Lower lobe of right lung (tissue), 2 donors: ENCODE results near the gene RBM4B. TPM values are rescaled to one million over a fixed set of nuclear protein-coding genes. Genes with fewer than 3 reads are reported as not detected.

ENCODE experiments used
- ATAC-seq, 2 donors: fragments of 200-7000 bp; cut with Tn5 transposase; one replicate each; pipeline ENCODE4 v1.9.1; 2020 to 2022; ENCODE audit warnings: mild to moderate bottlenecking in 2 of 2, moderate library complexity in 2 of 2
- DNase-seq: peaks from one replicate; pipeline ENCODE4 v3.0.0-alpha.2; 2020
- H3K27ac ChIP-seq: fragments of 200-600 bp; one replicate; pipeline ENCODE4 v1.8.0; 2022
- H3K27me3 ChIP-seq: fragments of 200-600 bp; one replicate; pipeline ENCODE4 v1.8.0; 2022; ENCODE audit warnings: low read depth
- H3K36me3 ChIP-seq: fragments of 200-600 bp; one replicate; pipeline ENCODE4 v1.8.0; 2022; ENCODE audit warnings: mild to moderate bottlenecking
- H3K4me1 ChIP-seq: fragments of 200-600 bp; one replicate; pipeline ENCODE4 v1.8.0; 2022
- H3K4me3 ChIP-seq: fragments of 200-600 bp; one replicate; pipeline ENCODE4 v1.8.0; 2022; ENCODE audit warnings: mild to moderate bottlenecking
- H3K9me3 ChIP-seq: fragments of 200-600 bp; one replicate; pipeline ENCODE4 v1.8.0; 2022
- intact Hi-C: fragments of 100-400 bp; cut with DNase I; formaldehyde crosslinking; loops from one replicate; pipeline ENCODE4 v1.11.0; 2022
- total RNA-seq: library from RNA; stranded (reverse); fragmentation: NEBNext Ultra II Directional; extraction: Animal tissue kit (Norgen Biotek cat#: 25700); gene quantifications from one replicate; pipeline ENCODE4 v1.2.1, GENCODE V29; 2021
- TF ChIP-seq, protein P1 (sequence below): fragments of 200-600 bp; IDR thresholded peaks from one replicate; pipeline ENCODE4 v1.8.0; 2022; ENCODE audit warnings: antibody characterized with exemption, mild to moderate bottlenecking
- donor health status: DM: no; HTN: yes; CAD: no; lungs with severe emphysema.

The RBM4B gene
- total RNA-seq, 1 donor from 2014 or later = 17.6 TPM

DNA sequence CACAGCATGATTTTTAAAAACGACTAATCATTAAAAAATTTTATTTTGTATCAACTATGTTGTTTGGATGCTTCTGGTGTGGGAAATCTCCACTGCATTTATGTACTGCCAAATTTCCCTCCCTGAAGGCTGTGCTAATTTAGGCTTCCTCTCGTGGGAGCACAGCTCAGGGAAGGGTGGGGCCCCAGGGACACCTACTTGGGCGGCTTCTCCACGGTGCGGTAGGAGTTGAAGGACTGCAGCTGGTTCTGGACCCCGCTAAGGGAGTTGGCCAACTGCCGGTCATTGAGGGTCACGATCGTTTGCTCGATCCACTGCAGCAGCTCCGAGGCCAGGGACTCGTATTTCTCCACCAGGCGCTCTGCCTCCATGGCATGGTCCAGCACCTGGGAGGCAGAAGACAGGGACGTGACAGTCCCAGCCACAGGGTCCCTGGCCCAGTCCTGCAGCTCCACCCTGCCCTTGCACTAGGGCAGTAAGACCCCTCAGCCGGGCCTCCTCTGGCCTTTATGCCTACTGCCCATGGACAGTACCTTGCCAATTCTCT is 32.8 kb upstream of the RBM4B start:
- no peak for DNase-seq

DNA sequence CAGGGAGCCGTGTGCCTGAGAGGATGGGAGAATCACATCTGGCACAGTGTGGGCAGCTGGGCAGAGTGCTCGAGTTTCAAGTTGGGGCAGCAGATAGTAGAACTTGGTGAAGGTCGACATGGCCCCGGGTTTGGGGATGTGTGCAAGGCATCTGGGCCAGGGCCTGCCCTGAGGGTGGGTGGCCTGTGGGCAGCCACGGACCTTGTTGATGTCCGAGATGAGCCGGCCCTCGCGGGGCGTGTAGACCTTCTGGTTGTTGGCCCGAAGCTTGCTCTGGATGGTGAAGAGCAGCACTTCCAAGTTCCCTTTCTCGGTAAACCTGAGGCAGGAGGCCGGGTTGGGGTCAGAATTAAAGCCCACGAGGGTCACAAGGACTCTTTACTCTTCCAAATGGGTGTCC is 31.0 kb upstream of the RBM4B start:
- intact Hi-C loops = no loop called here
- Histone ChIP-seq H3K4me3 (no peak overlapping the region), H3K4me1 (no peaks in the 10 kb centered on the region), H3K27ac (no peak overlapping the region), H3K36me3 (no peaks in the 10 kb centered on the region), H3K27me3 (no peaks in the 10 kb centered on the region), H3K9me3 (no peaks in the 10 kb centered on the region)
- ATAC-seq (no peak), DNase-seq (no peak)
- TF ChIP-seq, protein P1, sequence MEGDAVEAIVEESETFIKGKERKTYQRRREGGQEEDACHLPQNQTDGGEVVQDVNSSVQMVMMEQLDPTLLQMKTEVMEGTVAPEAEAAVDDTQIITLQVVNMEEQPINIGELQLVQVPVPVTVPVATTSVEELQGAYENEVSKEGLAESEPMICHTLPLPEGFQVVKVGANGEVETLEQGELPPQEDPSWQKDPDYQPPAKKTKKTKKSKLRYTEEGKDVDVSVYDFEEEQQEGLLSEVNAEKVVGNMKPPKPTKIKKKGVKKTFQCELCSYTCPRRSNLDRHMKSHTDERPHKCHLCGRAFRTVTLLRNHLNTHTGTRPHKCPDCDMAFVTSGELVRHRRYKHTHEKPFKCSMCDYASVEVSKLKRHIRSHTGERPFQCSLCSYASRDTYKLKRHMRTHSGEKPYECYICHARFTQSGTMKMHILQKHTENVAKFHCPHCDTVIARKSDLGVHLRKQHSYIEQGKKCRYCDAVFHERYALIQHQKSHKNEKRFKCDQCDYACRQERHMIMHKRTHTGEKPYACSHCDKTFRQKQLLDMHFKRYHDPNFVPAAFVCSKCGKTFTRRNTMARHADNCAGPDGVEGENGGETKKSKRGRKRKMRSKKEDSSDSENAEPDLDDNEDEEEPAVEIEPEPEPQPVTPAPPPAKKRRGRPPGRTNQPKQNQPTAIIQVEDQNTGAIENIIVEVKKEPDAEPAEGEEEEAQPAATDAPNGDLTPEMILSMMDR = no peak

More for the DNA sequence above, 32.8 kb upstream of the RBM4B start:
- Histone ChIP-seq H3K27me3 (no peaks in the 10 kb centered on the region), H3K27ac (no peak overlapping the region), H3K4me3 (no peak overlapping the region), H3K36me3 (no peaks in the 10 kb centered on the region), H3K4me1 (no peaks in the 10 kb centered on the region), H3K9me3 (no peaks in the 10 kb centered on the region)
- no peak for ATAC-seq
- TF ChIP-seq, protein P1 = no peak
- intact Hi-C loops = no loop called here

DNA sequence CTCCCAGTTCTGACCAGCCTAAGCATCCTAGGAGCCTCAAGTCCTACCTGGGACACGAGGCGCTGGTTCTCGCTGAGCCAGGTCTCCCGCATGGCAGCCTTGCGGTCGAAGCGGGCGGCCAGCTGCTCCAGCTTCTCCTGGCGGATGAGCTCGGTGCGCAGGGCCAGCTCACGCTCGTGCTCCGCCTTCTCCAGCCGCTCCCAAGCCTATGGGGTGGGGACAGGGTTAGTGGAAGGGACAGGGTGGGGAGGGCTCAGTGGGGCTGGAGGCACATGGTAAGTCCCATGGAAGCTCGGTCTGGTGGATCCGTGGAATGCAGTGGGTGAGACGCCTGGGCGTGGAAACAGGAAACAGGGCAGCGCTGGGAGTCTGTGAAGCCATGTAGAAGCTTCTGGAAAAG is 30.4 kb upstream of the RBM4B start:
- no peaks in the 10 kb centered on the region for H3K36me3 ChIP-seq
- H3K4me3 ChIP-seq = no peak overlapping the region
- no peaks in the 10 kb centered on the region for H3K27me3 ChIP-seq
- H3K4me1 ChIP-seq = no peaks in the 10 kb centered on the region
- intact Hi-C loops = no loop called here
- DNase-seq (no peak), ATAC-seq (no peak)
- no peaks in the 10 kb centered on the region for H3K9me3 ChIP-seq
- no peak overlapping the region for H3K27ac ChIP-seq
- TF ChIP-seq, protein P1 = no peak

DNA sequence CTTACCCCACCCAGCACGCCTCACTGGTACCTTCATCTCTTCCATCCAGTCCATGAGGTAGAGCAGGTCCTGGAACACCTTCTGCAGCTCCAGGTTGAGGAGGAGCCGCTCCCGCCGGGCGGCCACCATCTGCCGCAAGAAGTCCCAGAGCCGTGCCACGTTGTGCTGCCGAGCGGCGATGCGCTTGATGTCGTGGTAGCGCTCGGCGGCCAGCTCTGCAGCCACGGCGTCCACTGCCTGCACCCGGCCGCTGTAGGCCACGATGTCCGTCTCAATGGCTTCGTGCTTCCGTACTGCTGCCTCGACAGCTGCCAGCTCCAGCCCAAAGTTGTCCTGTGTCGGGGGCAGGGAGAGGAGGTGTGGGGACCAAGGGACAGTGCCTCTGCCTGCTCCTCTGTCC is 29.8 kb upstream of the RBM4B start:
- Histone ChIP-seq H3K27me3 (no peaks in the 10 kb centered on the region), H3K4me3 (no peak overlapping the region), H3K27ac (no peak overlapping the region), H3K36me3 (no peaks in the 10 kb centered on the region), H3K9me3 (no peaks in the 10 kb centered on the region), H3K4me1 (no peaks in the 10 kb centered on the region)
- ATAC-seq (no peak), DNase-seq (no peak)
- TF ChIP-seq, protein P1 = no peak
- intact Hi-C loops = no loop called here

DNA sequence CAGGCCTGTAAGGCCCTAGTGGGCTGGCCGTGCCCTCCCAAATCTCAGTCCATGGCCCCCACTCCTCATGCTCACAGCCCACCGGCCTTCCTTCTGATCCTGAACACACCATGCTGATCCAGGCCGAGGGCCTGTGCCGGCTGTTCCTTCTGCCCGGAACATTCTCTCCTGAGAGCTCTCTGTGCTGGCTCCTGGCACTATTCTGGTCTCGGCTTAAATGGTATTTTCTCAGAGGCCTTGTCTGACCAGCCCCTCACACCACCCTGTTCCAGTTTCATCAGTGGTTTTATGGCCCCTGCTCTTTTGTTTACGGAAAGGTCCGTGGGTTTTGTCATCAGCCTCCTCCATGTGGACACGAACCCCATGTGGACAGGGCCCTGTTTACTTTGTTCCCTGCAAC is 29.3 kb upstream of the RBM4B start:
- intact Hi-C loops = no loop called here
- no peak overlapping the region for H3K4me3 ChIP-seq
- no peaks in the 10 kb centered on the region for H3K27me3 ChIP-seq
- TF ChIP-seq, protein P1 = no peak
- no peaks in the 10 kb centered on the region for H3K36me3 ChIP-seq
- no peaks in the 10 kb centered on the region for H3K4me1 ChIP-seq
- no peak overlapping the region for H3K27ac ChIP-seq
- DNase-seq = no peak
- no peak for ATAC-seq
- H3K9me3 ChIP-seq = no peaks in the 10 kb centered on the region
